ENCODE measurements around the gene CFAP68. TPM values are rescaled to one million over a fixed set of nuclear protein-coding genes. Genes with fewer than 3 reads are reported as not detected.

CFAP68 gene
- total and polyA plus RNA-seq, 7 donors: 9.1 to 44.3 (median 18.9) TPM

GRCh38 chr11:111840143-111840542, 39.2 kb upstream of the CFAP68 start:
- intact Hi-C loops (cut with DNase I): loop anchor here (2.0 to 5.0 kb wide), 3 partner anchors 63 to 273 kb away; partner anchors contain the start of gene SIK2
- whole genome bisulfite sequencing, 2 donors: 95 to 97% methylated on average over 1 of the region's 1 CpG
- Histone ChIP-seq H3K4me1 (peaks cover 0 to 9% (median 3%) of the 10 kb centered on the region in 4 donors), H3K27ac (no peak overlapping the region), H3K4me3 (no peak overlapping the region), H3K9me3 (no peaks in the 10 kb centered on the region), H3K27me3 (no peaks in the 10 kb centered on the region), H3K36me3 (peaks cover 10 to 73% (median 20%) of the 10 kb centered on the region in 4 donors)
- TF ChIP-seq EP300 (IDR thresholded peaks at IDR 0.05) (no peak), POLR2AphosphoS5 (IDR thresholded peaks at IDR 0.05) (no peak), POLR2A (IDR thresholded peaks at IDR 0.05) (no peak), CTCF (IDR thresholded peaks at IDR 0.05) (no peak)
- DNase-seq: no peak

GRCh38 chr11:111841370-111842053, 37.8 kb upstream of the CFAP68 start:
- Histone ChIP-seq H3K4me1 (peaks cover 0 to 9% (median 3%) of the 10 kb centered on the region in 4 donors), H3K27me3 (no peaks in the 10 kb centered on the region), H3K27ac (peak overlapping the region in 1 of 4 donors; percentile 29), H3K9me3 (no peaks in the 10 kb centered on the region), H3K4me3 (no peak overlapping the region), H3K36me3 (peaks cover 3 to 71% (median 16%) of the 10 kb centered on the region in 4 donors)
- intact Hi-C loops (cut with DNase I): loop anchor here (1.0 to 5.0 kb wide), 4 partner anchors 64 to 275 kb away; partner anchors contain the start of gene SIK2
- 28 to 34% methylated on average over 10 of the region's 10 CpGs for WGBS, 2 donors
- DNase-seq: peak; percentile 94
- TF ChIP-seq EP300 (IDR thresholded peaks at IDR 0.05): no peak
- TF ChIP-seq POLR2AphosphoS5 (IDR thresholded peaks at IDR 0.05): peak in 2 of 4 donors; percentile 5 to 18
- peak; percentile 83 to 87 (median 86) for TF ChIP-seq CTCF (IDR thresholded peaks at IDR 0.05)
- TF ChIP-seq POLR2A (IDR thresholded peaks at IDR 0.05): no peak

- Histone ChIP-seq H3K4me3 (no peak overlapping the region), H3K9me3 (no peaks in the 10 kb centered on the region), H3K27me3 (no peaks in the 10 kb centered on the region), H3K27ac (no peak overlapping the region), H3K4me1 (peaks cover 0 to 14% (median 4%) of the 10 kb centered on the region in 4 donors), H3K36me3 (peaks cover 0 to 70% (median 13%) of the 10 kb centered on the region in 4 donors)
- DNase-seq: no peak
- TF ChIP-seq CTCF (IDR thresholded peaks at IDR 0.05): no peak
- no peak for TF ChIP-seq EP300 (IDR thresholded peaks at IDR 0.05)
- no peak for TF ChIP-seq POLR2A (IDR thresholded peaks at IDR 0.05)
- no peak for TF ChIP-seq POLR2AphosphoS5 (IDR thresholded peaks at IDR 0.05)
- WGBS, 2 donors: 81 to 89% methylated on average over 5 of the region's 5 CpGs
- intact Hi-C loops (cut with DNase I): loop anchor here (5.0 kb wide), 2 partner anchors 66 to 241 kb away; partner anchors contain the start of gene SIK2
These were observed 35.7 kb upstream of the CFAP68 start for GRCh38 chr11:111843661-111844060.

- 86 to 91% methylated on average over 7 of the region's 7 CpGs for WGBS, 2 donors
- H3K27ac ChIP-seq: no peak overlapping the region
- no peak overlapping the region for H3K4me3 ChIP-seq
- intact Hi-C loops (cut with DNase I): no loop called here
- H3K36me3 ChIP-seq: peaks cover 6 to 71% (median 17%) of the 10 kb centered on the region in 4 donors
- H3K27me3 ChIP-seq: no peaks in the 10 kb centered on the region
- TF ChIP-seq POLR2AphosphoS5 (IDR thresholded peaks at IDR 0.05) (no peak), CTCF (IDR thresholded peaks at IDR 0.05) (no peak), POLR2A (IDR thresholded peaks at IDR 0.05) (no peak), EP300 (IDR thresholded peaks at IDR 0.05) (no peak)
- DNase-seq: no peak
- H3K9me3 ChIP-seq: no peaks in the 10 kb centered on the region
- H3K4me1 ChIP-seq: peaks cover 0 to 14% (median 4%) of the 10 kb centered on the region in 4 donors
These were observed 33.9 kb upstream of the CFAP68 start for GRCh38 chr11:111845276-111846028.

Measured in sigmoid colon (tissue), 7 donors.